ENCODE data around the gene MKRN2OS.

The MKRN2OS gene

GRCh38 chr3:12561397-12561796, 16.1 kb upstream of the MKRN2OS start:
- POLR2A ChIA-PET: no interaction called here
- peak; percentile 73 for TF ChIP-seq ZNF121 (tag by site-specific recombination; IDR thresholded peaks at IDR 0.05)
- TF ChIP-seq ZNF341 (tag by site-specific recombination; IDR thresholded peaks at IDR 0.05; ENCODE audit: low read depth): no peak

GRCh38 chr3:12560505-12561190, 15.3 kb upstream of the MKRN2OS start:
- ChIA-PET POLR2A (no interaction called here), CTCF (interaction anchor here (0.6 to 2.1 kb wide), 4 partner anchors 98 to 514 kb away, joined by 4 to 6 read pairs (median 4); no protein-coding TSS in a partner anchor)
- Histone ChIP-seq H3K4me1 (ENCODE audit: control insufficient read depth, insufficient read depth, low read length) (peaks cover 23% of the 10 kb centered on the region), H3K36me3 (ENCODE audit: control insufficient read depth in 2 of 2, insufficient read depth in 1 of 2, low read length in 2 of 2) (no peaks in the 10 kb centered on the region; a peak in 1 of 3 replicates), H3K4me3 (ENCODE audit: low read depth, low read length) (no peak overlapping the region), H3K9me3 (ENCODE audit: control insufficient read depth, insufficient read depth, low read depth, low read length) (no peaks in the 10 kb centered on the region), H3K27ac (ENCODE audit: extremely low read depth, low read depth, low read length) (no peak overlapping the region)
- TF ChIP-seq ZNF600 (tag by site-specific recombination; IDR thresholded peaks at IDR 0.05) (peak; percentile 52; the same call in 1 of the 2 replicates), PRDM6 (tag by site-specific recombination; IDR thresholded peaks at IDR 0.05) (no peak), ZNF776 (tag by site-specific recombination; IDR thresholded peaks at IDR 0.05; ENCODE audit: borderline replicate concordance) (no peak), GFI1B (tag by site-specific recombination; IDR thresholded peaks at IDR 0.05) (0 out of 2 replicates have a peak, but pooled peaks have one; percentile 18)

More at GRCh38 chr3:12561397-12561796, 16.1 kb upstream of the MKRN2OS start:
- Histone ChIP-seq H3K4me3 (ENCODE audit: low read depth, low read length) (no peak overlapping the region), H3K4me1 (ENCODE audit: control insufficient read depth, insufficient read depth, low read length) (peaks cover 23% of the 10 kb centered on the region), H3K27ac (ENCODE audit: extremely low read depth, low read depth, low read length) (no peak overlapping the region), H3K9me3 (ENCODE audit: control insufficient read depth, insufficient read depth, low read depth, low read length) (no peaks in the 10 kb centered on the region), H3K36me3 (ENCODE audit: control insufficient read depth in 2 of 2, insufficient read depth in 1 of 2, low read length in 2 of 2) (no peaks in the 10 kb centered on the region; a peak in 1 of 3 replicates)
- CTCF ChIA-PET: interaction anchor here (2.1 kb wide), 1 partner anchor 158 kb away, joined by 4 read pairs; no protein-coding TSS in a partner anchor

- Histone ChIP-seq H3K27ac (ENCODE audit: extremely low read depth, low read depth, low read length) (no peak overlapping the region), H3K9me3 (ENCODE audit: control insufficient read depth, insufficient read depth, low read depth, low read length) (no peaks in the 10 kb centered on the region), H3K36me3 (ENCODE audit: control insufficient read depth in 2 of 2, insufficient read depth in 1 of 2, low read length in 2 of 2) (no peaks in the 10 kb centered on the region), H3K4me3 (ENCODE audit: low read depth, low read length) (no peak overlapping the region), H3K4me1 (ENCODE audit: control insufficient read depth, insufficient read depth, low read length) (peaks cover 23% of the 10 kb centered on the region)
- TF ChIP-seq ZFP3 (tag by site-specific recombination; IDR thresholded peaks at IDR 0.05; ENCODE audit: low read depth) (no peak), TSHZ1 (tag by site-specific recombination; IDR thresholded peaks at IDR 0.05; ENCODE audit: borderline replicate concordance) (peak; percentile 40; the same call in 1 of the 2 replicates), ZNF146 (tag by site-specific recombination; IDR thresholded peaks at IDR 0.05) (no peak), ZNF544 (tag by site-specific recombination; IDR thresholded peaks at IDR 0.05) (no peak), ZSCAN16 (tag by site-specific recombination; IDR thresholded peaks at IDR 0.05) (no peak), GFI1B (tag by site-specific recombination; IDR thresholded peaks at IDR 0.05) (peak; percentile 82), GLIS1 (tag by site-specific recombination; IDR thresholded peaks at IDR 0.05) (peak; percentile 53), ZBTB20 (tag by site-specific recombination; IDR thresholded peaks at IDR 0.05) (no peak), ZNF518A (tag by site-specific recombination; conservative IDR thresholded peaks at IDR 0.05; ENCODE audit: low read depth) (no peak)
- ChIA-PET POLR2A (no interaction called here), CTCF (interaction anchor here (0.6 to 0.7 kb wide), 3 partner anchors 67 to 555 kb away, joined by 4 read pairs; no protein-coding TSS in a partner anchor)
Observed at GRCh38 chr3:12559520-12559919, 14.2 kb upstream of the MKRN2OS start.

All from HEK293 (cell line).